ENCODE data around the gene CEP162. TPM values are rescaled to one million over a fixed set of nuclear protein-coding genes. Genes with fewer than 3 reads are reported as not detected.

CEP162 gene
- total RNA-seq, 2 experiments from 2014 or later: 2.6 to 2.8 TPM

GRCh38 chr6:84077645-84078044, 149.8 kb downstream of the CEP162 start:
- Mint-ChIP-seq H3K27ac (no peak overlapping the region), H3K4me1 (ENCODE audit: low read depth) (no peaks in the 10 kb centered on the region), H3K36me3 (ENCODE audit: low read depth) (no peaks in the 10 kb centered on the region), H3K27me3 (peaks cover 9% of the 10 kb centered on the region), H3K9me3 (no peaks in the 10 kb centered on the region), H3K4me3 (no peak overlapping the region)
- TF ChIP-seq CTCF (IDR thresholded peaks at IDR 0.05): no peak
- Histone ChIP-seq H3K27ac (ENCODE audit: low read depth in 1 of 2, low read length in 2 of 2) (no peak overlapping the region), H3K4me3 (ENCODE audit: low read length) (no peak overlapping the region), H3K36me3 (ENCODE audit: insufficient read depth, low read length) (no peaks in the 10 kb centered on the region), H3K4me1 (ENCODE audit: insufficient read depth, low read length) (no peaks in the 10 kb centered on the region), H3K27me3 (ENCODE audit: control insufficient read depth in 1 of 2, insufficient read depth in 2 of 2, low read length in 2 of 2) (peaks cover 6% of the 10 kb centered on the region in 2 experiments), H3K9me3 (ENCODE audit: control insufficient read depth in 1 of 2, insufficient read depth in 1 of 2, low read length in 2 of 2) (peaks cover 0 to 5% of the 10 kb centered on the region in 2 experiments)
- ATAC-seq (ENCODE audit: poor library complexity): no peak
- ChIA-PET POLR2A (interaction anchor here (0.7 kb wide), 1 partner anchor 129 kb away, joined by 3 read pairs; no protein-coding TSS in a partner anchor), CTCF (no interaction called here)
- intact Hi-C loops (cut with DNase I, micrococcal nuclease): no loop called here
- DNase-seq: no peak

- H3K4me3 Mint-ChIP-seq: no peak overlapping the region
- Histone ChIP-seq H3K27ac (ENCODE audit: low read depth in 1 of 2, low read length in 2 of 2) (no peak overlapping the region), H3K9me3 (ENCODE audit: control insufficient read depth in 1 of 2, insufficient read depth in 1 of 2, low read length in 2 of 2) (peaks cover 0 to 7% of the 10 kb centered on the region in 2 experiments), H3K36me3 (ENCODE audit: insufficient read depth, low read length) (no peaks in the 10 kb centered on the region), H3K4me3 (ENCODE audit: low read length) (no peak overlapping the region), H3K4me1 (ENCODE audit: insufficient read depth, low read length) (no peaks in the 10 kb centered on the region), H3K27me3 (ENCODE audit: control insufficient read depth in 1 of 2, insufficient read depth in 2 of 2, low read length in 2 of 2) (peaks cover 6% of the 10 kb centered on the region in 2 experiments)
- no peak overlapping the region for H3K27ac Mint-ChIP-seq
- intact Hi-C loops (cut with DNase I, micrococcal nuclease): no loop called here
- POLR2A ChIA-PET: no interaction called here
- DNase-seq: no peak
- TF ChIP-seq CTCF (IDR thresholded peaks at IDR 0.05): no peak
- no peaks in the 10 kb centered on the region for H3K4me1 Mint-ChIP-seq (ENCODE audit: low read depth)
- H3K36me3 Mint-ChIP-seq (ENCODE audit: low read depth): no peaks in the 10 kb centered on the region
- peaks cover 9% of the 10 kb centered on the region for H3K27me3 Mint-ChIP-seq
- no peaks in the 10 kb centered on the region for H3K9me3 Mint-ChIP-seq
- CTCF ChIA-PET: no interaction called here
- no peak for ATAC-seq (ENCODE audit: poor library complexity)
Measured at GRCh38 chr6:84074988-84075781, 152.3 kb downstream of the CEP162 start.

Other genes starting within 250 kb of the CEP162 start
- gene MRAP2, start 193.9 kb downstream of the CEP162 start, total RNA-seq: not detected